ENCODE measurements around the gene FNBP1L.
"Not testable (repeated sequence)": the region's sequence is repeated elsewhere in the genome, so short reads cannot be mapped to it uniquely, and the experiment has no call there.

FNBP1L gene

DNA sequence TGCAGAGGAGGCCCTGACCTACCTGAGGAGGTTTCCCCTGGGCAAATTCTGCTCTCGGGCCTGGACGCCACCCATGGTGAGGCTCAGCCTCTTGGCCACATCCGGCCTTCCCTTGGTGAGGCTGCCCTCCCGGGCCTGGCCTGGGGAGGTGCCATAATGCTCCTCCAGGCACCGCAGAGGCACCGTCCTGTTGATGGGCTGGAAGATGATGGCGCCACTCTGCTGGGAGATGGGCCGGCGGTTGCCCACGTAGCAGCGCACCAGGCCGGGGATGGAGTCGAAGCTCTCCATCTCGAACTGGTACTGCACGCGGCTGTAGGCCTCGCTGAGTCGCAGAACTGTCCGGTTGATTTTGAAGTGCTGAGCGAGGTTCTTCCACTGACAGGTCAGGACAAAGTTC is 141.0 kb downstream of the FNBP1L start:
- H3K9ac ChIP-seq (ENCODE audit: low read depth, low read length, poor library complexity, severe bottlenecking): no peak overlapping the region
- H3K4me1 ChIP-seq (ENCODE audit: insufficient read depth, low read length, poor library complexity, severe bottlenecking): peaks cover 53% of the 10 kb centered on the region
- TF ChIP-seq, protein P1, sequence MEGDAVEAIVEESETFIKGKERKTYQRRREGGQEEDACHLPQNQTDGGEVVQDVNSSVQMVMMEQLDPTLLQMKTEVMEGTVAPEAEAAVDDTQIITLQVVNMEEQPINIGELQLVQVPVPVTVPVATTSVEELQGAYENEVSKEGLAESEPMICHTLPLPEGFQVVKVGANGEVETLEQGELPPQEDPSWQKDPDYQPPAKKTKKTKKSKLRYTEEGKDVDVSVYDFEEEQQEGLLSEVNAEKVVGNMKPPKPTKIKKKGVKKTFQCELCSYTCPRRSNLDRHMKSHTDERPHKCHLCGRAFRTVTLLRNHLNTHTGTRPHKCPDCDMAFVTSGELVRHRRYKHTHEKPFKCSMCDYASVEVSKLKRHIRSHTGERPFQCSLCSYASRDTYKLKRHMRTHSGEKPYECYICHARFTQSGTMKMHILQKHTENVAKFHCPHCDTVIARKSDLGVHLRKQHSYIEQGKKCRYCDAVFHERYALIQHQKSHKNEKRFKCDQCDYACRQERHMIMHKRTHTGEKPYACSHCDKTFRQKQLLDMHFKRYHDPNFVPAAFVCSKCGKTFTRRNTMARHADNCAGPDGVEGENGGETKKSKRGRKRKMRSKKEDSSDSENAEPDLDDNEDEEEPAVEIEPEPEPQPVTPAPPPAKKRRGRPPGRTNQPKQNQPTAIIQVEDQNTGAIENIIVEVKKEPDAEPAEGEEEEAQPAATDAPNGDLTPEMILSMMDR (conservative IDR thresholded peaks at IDR 0.05; ENCODE audit: low read length): no peak
- TF ChIP-seq EZH2phosphoT487 (IDR thresholded peaks at IDR 0.05; ENCODE audit: borderline replicate concordance): no peak
- H3K36me3 ChIP-seq (ENCODE audit: insufficient read depth, low read length): no peaks in the 10 kb centered on the region
- no peaks in the 10 kb centered on the region for H3K9me2 ChIP-seq (replicated peaks; ENCODE audit: low read depth, low read length)
- no peak overlapping the region; the same call in 1 of the 2 replicates for H2AFZ ChIP-seq (ENCODE audit: low read length)
- H4K20me1 ChIP-seq (ENCODE audit: insufficient read depth, low read length, poor library complexity, severe bottlenecking): no peaks in the 10 kb centered on the region
- H3K79me2 ChIP-seq (ENCODE audit: insufficient read depth, low read length): no peaks in the 10 kb centered on the region
- H3K27me3 ChIP-seq (ENCODE audit: insufficient read depth, low read length, poor library complexity, severe bottlenecking): no peaks in the 10 kb centered on the region
- H3K4me3 ChIP-seq (ENCODE audit: low read length, poor library complexity, severe bottlenecking): no peak overlapping the region
- no peaks in the 10 kb centered on the region for H3K9me3 ChIP-seq (ENCODE audit: insufficient read depth, low read depth, low read length)
- no peak overlapping the region for H3K4me2 ChIP-seq (ENCODE audit: low read depth, low read length, poor library complexity, severe bottlenecking)
- H3F3A ChIP-seq (ENCODE audit: low read depth): no peaks in the 10 kb centered on the region

DNA sequence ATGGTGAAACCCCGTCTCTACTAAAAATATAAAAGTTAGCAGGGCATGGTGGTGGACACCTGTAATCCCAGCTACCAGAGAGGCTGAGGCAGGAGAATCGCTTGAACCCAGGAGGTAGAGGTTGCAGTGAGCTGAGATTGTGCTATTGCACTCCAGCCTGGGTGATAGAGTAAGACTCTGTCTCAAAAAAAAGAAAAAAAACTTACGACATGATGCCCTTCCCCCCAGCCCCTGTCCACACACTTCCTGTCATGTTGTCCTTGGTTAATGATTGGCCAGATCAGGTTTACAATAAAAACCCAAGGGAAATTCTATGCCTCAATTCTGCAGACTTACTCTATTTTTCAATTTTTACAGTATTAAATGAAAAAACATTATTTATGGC is 143.4 kb downstream of the FNBP1L start:
- H4K20me1 ChIP-seq (ENCODE audit: insufficient read depth, low read length, poor library complexity, severe bottlenecking); H3F3A ChIP-seq (ENCODE audit: low read depth): not testable (repeated sequence)
- H3K4me1 ChIP-seq (ENCODE audit: insufficient read depth, low read length, poor library complexity, severe bottlenecking): peaks cover 53% of the 10 kb centered on the region

DNA sequence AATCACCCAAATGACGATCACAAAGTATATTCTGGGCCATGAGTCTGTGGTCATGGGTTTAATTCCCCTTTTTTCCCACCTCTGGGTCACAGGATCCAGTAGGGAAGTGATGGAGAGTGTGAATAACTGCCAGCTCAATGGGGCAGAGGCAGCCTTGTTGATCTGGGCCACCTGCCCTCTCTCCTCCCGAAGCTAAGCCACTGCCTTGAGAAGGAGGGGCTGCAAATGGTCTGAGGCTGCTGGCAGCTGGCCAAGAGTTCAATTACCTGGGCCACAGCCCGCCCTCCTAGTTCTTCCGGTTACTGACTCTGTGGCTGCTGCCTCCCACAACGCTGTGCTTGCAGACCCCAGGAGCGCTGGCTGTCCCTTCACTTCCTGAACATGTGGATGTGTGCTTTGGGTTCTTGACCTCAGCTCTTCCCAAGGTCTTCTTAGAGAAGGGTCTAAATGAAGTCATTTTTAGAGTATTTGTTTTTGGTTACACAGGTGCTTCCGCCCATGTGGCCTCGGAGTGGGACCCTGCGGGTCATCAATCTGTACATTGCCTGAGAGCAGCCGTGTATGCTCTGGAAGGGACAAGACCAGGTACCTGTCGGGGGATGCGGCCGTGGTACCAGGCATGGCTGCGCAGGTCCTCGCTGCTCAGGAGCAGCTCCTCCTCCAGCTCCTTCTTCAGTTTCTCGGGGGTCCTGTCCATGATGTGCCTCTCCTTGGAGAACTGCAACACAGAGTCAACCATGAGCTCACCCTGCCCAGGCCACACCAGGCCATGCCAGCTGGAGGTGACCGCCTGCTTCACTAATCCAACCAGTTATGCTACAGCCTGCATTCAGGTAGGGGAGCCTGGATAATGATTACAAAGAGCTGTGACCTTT is 144.0 kb downstream of the FNBP1L start:
- H3K4me3 ChIP-seq (ENCODE audit: low read length, poor library complexity, severe bottlenecking): peak overlapping the region; percentile 57
- no peak for TF ChIP-seq EZH2phosphoT487 (IDR thresholded peaks at IDR 0.05; ENCODE audit: borderline replicate concordance)
- TF ChIP-seq, protein P1 (conservative IDR thresholded peaks at IDR 0.05; ENCODE audit: low read length): no peak
- no peaks in the 10 kb centered on the region for H3K27me3 ChIP-seq (ENCODE audit: insufficient read depth, low read length, poor library complexity, severe bottlenecking)
- no peaks in the 10 kb centered on the region for H3F3A ChIP-seq (ENCODE audit: low read depth)
- H2AFZ ChIP-seq (ENCODE audit: low read length): peak overlapping the region; percentile 48; the same call in 1 of the 2 replicates
- peaks cover 53% of the 10 kb centered on the region for H3K4me1 ChIP-seq (ENCODE audit: insufficient read depth, low read length, poor library complexity, severe bottlenecking)
- H3K4me2 ChIP-seq (ENCODE audit: low read depth, low read length, poor library complexity, severe bottlenecking): peak overlapping the region; percentile 81
- H3K9me2 ChIP-seq (replicated peaks; ENCODE audit: low read depth, low read length): no peaks in the 10 kb centered on the region
- H3K9ac ChIP-seq (ENCODE audit: low read depth, low read length, poor library complexity, severe bottlenecking): peak overlapping the region; percentile 33
- no peaks in the 10 kb centered on the region for H4K20me1 ChIP-seq (ENCODE audit: insufficient read depth, low read length, poor library complexity, severe bottlenecking)
- no peaks in the 10 kb centered on the region for H3K36me3 ChIP-seq (ENCODE audit: insufficient read depth, low read length)
- H3K79me2 ChIP-seq (ENCODE audit: insufficient read depth, low read length): no peaks in the 10 kb centered on the region
- H3K9me3 ChIP-seq (ENCODE audit: insufficient read depth, low read depth, low read length): no peaks in the 10 kb centered on the region

More for the DNA sequence above, 143.4 kb downstream of the FNBP1L start:
- H3K9ac ChIP-seq (ENCODE audit: low read depth, low read length, poor library complexity, severe bottlenecking): peak overlapping the region; percentile 33
- H3K4me2 ChIP-seq (ENCODE audit: low read depth, low read length, poor library complexity, severe bottlenecking): peak overlapping the region; percentile 81
- H2AFZ ChIP-seq (ENCODE audit: low read length): peak overlapping the region; percentile 48; the same call in 1 of the 2 replicates
- H3K9me2 ChIP-seq (replicated peaks; ENCODE audit: low read depth, low read length); H3K36me3 ChIP-seq (ENCODE audit: insufficient read depth, low read length); H3K27me3 ChIP-seq (ENCODE audit: insufficient read depth, low read length, poor library complexity, severe bottlenecking); H3K79me2 ChIP-seq (ENCODE audit: insufficient read depth, low read length); H3K9me3 ChIP-seq (ENCODE audit: insufficient read depth, low read depth, low read length): not testable (repeated sequence)
- H3K4me3 ChIP-seq (ENCODE audit: low read length, poor library complexity, severe bottlenecking): peak overlapping the region; percentile 57

Measured in Loucy (cell line).